OCI-LY1 (cell line): Measurements from ENCODE around the gene CAPN12.

Experiments used
- EZH2 ChIP-seq: fragments of 200-600 bp; sonication (generic), shearing (Covaris generic); IDR thresholded peaks from 2 replicates; pipeline ENCODE4 v1.8.0; 2017; ENCODE audit warnings: borderline replicate concordance, mixed run types, mild to moderate bottlenecking, antibody characterized with exemption, low read length, moderate library complexity, mixed read lengths
- TF ChIP-seq, protein P1 (sequence below): fragments of 200-600 bp; sonication (generic), shearing (Covaris generic); IDR thresholded peaks from 2 replicates; pipeline ENCODE4 v1.5.1; 2017; ENCODE audit warnings: mild to moderate bottlenecking, antibody characterized with exemption, low read length, moderate library complexity, mixed read lengths

DNA sequence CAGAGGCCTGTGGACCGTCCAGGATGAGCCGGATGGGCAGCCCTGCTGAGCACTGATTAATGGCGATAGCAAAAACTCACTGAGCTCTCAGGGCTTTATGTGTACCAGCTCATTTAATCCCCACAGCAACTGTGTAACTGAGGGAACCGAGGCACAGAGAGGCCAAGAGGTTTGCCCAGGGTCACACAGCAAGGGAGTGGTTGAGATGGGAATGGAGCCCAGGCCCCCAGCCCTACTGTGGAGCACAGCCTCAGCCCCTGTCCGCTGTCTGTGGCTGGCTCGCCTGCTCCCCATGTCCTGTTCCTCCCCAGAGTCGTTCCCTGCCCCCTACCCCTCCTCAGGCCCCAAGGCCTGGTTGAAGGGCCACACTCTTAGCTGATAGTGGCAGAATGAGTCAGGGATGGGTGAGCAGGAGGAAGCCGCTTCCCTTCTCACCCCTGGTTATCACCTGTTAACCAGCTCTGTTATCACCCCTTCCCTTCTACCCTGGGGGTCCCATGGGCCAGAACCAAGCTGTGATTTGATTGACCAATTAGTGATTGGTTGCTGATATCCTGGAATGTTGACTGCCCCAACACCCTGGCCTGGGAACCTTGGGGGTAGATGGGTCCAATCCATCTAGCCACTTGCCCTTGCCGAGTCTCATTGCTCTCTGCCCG, 21.2 kb downstream of the CAPN12 start:
- TF ChIP-seq, protein P1, sequence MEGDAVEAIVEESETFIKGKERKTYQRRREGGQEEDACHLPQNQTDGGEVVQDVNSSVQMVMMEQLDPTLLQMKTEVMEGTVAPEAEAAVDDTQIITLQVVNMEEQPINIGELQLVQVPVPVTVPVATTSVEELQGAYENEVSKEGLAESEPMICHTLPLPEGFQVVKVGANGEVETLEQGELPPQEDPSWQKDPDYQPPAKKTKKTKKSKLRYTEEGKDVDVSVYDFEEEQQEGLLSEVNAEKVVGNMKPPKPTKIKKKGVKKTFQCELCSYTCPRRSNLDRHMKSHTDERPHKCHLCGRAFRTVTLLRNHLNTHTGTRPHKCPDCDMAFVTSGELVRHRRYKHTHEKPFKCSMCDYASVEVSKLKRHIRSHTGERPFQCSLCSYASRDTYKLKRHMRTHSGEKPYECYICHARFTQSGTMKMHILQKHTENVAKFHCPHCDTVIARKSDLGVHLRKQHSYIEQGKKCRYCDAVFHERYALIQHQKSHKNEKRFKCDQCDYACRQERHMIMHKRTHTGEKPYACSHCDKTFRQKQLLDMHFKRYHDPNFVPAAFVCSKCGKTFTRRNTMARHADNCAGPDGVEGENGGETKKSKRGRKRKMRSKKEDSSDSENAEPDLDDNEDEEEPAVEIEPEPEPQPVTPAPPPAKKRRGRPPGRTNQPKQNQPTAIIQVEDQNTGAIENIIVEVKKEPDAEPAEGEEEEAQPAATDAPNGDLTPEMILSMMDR: no peak
- no peak for TF ChIP-seq EZH2
